ENCODE results near the gene KLHDC10. TPM values are rescaled to one million over a fixed set of nuclear protein-coding genes. Genes with fewer than 3 reads are reported as not detected.
"Not testable (repeated sequence)": the region's sequence is repeated elsewhere in the genome, so short reads cannot be mapped to it uniquely, and the experiment has no call there.

Gene KLHDC10
- polyA plus RNA-seq, 3 donors: 44.3 to 56.7 (median 53.2) TPM

DNA sequence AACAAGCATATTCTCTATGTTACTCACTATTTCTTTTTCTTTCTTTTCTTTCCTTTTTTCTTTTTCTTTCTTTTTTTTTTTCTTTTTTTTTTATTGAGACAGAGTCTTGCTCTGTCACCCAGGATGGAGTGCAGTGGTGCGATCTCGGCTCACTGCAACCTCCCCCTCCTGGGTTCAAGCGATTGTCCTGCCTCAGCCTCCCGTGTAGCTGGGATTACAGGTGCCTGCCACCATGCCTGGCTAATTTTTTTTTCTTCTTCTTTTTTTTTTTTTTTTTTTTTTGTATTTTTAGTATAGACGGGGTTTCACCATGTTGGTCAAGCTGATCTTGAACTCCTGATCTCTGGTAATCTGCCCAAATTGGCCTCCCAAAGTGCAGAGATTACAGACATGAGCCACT is 75.8 kb downstream of the KLHDC10 start:
- not testable (repeated sequence) for DNase-seq (ENCODE audit: extremely low read depth in 1 of 11, low read depth in 9 of 11, low spot score in 4 of 11)

DNA sequence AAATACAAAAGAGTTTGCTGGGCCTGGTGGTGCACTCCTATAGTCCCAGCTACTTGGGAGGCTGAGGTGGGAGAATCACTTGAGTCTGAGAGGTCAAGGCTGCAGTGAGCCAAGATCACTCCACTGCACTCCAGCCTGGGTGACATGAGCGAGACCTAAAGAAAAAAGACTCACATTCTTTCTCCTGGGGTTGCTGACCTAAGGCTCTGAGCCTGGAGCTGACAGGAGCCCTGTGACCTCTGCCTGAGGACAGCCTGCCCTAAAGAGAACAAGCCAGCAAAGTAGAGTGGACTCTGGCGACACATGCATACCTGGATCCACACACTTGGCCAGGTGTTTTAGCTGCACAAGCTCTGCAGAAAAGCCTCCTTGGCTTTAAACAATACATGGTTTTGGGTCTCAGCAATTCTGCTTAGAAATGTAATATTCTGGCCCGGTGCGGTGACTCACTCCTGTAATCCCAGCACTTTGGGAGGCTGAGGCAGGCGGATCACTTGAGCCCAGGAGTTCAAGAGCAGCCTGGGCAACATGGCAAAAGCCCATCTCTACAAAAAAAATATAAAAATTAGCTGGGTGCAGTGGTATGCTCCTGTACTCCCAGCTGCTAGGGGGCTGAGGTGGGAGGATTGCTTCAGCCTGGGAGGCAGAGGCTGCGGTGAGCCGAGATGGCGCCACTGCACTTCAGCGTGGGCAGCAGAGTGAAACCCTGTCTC is 76.5 kb downstream of the KLHDC10 start:
- DNase-seq (ENCODE audit: extremely low read depth in 1 of 11, low read depth in 9 of 11, low spot score in 4 of 11): no peak

DNA sequence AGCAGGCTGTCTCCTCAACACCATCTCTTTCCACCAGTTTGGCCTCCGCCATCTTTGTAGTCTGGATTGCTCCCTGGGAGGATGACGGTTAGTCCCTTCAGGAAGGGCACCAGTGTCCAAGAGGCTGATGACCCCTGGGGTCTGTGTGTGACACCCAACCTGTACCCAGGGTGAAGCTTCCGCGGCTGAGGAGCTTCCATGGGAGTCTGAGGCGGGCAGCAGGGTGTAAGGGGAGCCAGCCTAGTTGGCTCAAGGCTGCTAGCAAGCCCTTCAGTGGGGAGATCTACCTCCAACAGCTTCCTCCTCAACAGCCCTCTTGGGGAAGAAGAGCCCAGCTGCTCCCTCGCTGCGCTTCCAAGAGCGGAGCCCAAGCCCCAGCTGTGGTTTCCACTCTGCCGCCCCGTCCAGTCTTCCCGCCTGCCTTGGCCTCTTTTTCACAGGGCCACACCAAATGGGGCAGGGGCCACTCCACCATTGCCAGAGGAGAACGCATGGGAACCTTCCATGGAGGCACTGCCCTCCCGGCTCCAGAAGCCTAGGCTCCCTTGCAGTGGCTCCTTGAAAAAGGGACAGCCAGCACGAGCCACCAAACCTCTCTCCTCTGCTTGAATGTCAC is 77.5 kb downstream of the KLHDC10 start:
- DNase-seq (ENCODE audit: extremely low read depth in 1 of 11, low read depth in 9 of 11, low spot score in 4 of 11): no peak

DNA sequence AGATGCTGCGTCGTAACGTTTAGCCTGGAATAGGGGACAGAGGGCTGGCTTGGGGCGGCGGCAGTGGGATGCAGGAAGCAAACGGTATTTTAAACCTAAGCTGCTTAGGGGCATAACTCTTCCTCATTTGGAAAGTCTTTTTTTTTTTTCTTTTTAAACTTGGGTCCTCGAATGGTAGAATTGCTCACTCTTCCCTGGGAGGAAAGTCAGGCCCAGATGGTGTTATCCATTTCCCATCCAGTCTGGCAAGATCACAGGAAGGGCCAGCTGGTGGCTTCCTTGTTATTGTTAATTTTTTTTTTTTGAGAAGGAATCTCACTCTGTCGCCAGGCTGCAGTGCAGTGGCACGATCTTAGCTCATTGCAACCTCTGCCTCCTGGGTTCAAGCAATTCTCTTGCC is 78.2 kb downstream of the KLHDC10 start:
- DNase-seq (ENCODE audit: extremely low read depth in 1 of 11, low read depth in 9 of 11, low spot score in 4 of 11): no peak

DNA sequence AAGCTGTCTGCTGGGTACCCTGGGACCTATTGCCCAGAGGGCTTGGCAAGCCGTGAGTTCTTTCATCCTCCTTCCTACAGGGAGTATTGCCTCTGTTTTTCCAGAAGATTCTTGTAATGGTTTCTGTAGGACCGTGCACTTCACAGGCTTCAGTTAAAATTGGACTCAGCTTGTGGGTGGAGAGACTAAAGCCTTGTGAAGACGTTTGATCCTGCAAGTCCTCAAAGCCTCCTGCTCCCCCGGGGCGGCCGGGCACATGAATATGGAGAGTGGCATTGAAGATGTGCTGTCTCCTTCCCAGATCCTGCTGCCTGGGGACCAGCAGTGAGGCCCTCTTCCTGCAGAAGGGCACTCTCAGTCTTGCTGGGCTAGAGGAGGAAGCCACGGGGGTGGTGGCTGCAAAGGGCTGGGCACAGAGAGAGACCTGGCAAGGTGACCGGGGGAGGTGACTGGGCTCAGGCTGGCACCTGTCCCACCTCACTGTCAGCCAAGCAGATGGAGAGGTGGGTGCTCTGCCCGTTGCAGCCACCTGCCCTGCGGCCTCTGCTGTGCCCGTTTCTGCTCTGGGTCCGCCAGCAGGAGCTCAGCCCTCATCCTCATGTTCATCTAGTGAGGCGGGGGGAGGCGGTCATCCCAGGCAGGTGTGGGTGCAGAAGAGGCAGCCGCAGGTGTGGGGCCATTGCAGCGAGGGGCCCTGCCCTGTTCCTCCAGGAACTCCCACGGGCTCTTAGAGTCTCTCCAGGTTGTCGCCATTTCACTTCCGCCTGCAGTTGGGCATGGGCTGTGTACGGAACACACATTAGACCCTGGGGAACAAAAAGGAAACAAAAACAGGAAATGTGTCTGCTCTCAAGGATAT is 79.2 kb downstream of the KLHDC10 start:
- no peak for DNase-seq (ENCODE audit: extremely low read depth in 1 of 11, low read depth in 9 of 11, low spot score in 4 of 11)

DNA sequence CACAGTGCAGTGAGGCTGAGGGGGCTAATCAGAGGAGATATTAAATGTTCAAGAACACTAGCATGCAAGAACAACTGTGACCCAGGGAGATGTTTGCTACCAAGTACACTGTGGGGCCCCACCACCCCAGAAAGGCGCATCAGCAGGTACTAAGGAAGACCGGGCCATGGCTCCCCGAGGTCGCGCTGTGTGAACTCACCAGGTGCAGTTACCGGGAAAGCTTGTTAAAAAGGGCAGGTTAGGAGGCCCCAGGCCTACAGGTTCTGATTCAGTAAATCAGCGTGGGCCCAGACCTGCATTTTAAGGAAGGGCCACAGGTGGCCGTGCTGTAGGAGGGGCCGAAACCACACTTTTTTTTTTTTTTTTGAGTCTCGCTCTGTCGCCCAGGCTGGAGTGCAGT is 80.3 kb downstream of the KLHDC10 start:
- no peak for DNase-seq (ENCODE audit: extremely low read depth in 1 of 11, low read depth in 9 of 11, low spot score in 4 of 11)

DNA sequence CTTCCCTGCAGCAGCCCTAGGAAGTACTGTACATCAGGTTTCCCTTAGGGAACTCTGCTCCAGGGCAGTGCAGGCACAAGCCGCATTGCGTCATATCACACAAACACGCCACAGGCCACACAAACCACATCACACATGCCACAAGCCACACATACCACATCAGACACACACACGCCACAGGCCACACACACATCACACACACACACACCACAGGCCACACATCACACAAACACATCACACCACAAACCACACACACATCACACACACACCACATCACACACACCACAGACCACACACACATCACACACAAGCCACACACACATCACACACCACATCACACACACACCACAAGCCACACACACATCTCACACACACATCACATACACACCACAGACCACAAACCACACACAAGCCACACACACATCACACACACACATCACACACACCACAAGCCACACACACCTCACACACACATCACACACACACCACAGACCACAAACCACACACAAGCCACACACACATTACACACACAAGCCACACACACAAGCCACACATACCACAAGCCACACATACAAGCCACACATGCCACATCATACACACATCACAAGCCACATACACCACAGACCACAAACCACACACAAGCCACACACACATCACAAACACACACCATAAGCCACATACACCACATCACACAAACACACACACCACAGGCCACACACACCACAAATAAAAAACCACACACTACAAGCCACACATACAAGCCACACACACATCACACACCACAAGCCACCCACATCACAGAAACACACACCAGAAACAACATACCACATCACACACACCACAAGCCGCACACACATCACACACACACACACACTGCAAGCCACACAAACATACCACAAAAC is 81.5 kb downstream of the KLHDC10 start:
- DNase-seq (ENCODE audit: extremely low read depth in 1 of 11, low read depth in 9 of 11, low spot score in 4 of 11): no peak

DNA sequence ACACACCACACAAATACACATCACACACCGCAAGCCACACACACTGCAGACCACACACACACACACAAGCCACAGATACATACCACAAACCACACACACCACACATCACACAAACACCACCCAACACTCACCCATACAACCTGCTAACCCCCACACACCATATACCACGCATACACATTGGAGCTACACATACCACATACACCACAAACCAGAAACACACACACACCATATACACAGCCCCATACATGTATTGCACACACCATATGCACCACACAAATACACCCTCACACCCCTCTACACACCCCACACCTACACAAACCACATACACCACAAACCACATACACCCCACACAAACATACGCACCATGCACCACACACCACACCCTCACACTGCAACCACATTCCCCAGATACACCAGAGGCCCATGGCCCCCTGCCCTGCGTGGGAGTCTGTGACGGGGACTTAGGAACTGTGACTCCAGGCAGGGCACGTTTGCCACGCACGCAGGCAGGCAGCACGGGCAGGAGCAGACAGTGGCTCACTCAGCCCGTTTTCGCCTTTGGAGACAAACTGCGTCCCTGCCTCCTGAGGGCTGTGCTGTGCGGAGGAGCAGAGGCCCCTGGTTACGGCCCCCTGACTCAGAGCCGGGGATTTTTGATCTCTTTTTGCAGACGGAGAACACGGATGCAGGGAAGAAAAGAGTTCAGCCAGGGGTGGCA is 82.3 kb downstream of the KLHDC10 start:
- no peak for DNase-seq (ENCODE audit: extremely low read depth in 1 of 11, low read depth in 9 of 11, low spot score in 4 of 11)

DNA sequence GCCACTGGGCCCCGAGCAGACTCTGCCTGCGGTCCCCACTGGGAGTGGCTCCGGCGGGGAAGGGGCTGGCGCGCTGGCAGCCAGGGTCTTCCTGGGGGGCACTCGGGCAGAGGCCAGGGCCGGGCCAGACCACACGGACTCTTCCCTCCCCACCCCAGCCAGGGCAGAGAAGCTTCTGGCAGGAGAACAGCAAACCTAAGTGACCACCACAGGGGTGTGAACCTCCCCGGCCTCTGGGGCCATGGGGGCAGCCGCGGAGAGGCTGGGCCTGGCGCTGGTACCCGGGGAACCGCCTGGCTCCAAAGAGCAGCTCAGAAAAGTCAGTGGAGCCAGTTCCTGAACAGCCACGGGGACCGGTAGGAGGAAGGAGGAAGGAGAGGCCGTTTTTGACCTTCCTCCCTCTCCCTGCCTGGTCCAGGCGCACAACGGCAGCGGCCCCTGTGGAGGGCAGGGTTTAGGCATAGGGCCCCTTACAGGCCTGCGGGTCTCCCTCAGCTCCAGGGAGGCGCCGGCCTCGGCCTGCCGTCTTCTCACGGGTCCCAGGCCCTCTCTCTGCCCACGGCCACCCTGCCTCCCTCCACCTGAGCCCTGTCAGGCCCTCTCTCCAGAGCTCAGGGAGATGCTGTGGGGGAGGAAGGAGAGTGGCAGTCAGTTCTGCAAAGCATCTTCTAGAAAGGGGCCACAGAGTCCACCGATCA is 83.0 kb downstream of the KLHDC10 start:
- DNase-seq (ENCODE audit: extremely low read depth in 1 of 11, low read depth in 9 of 11, low spot score in 4 of 11): no peak

DNA sequence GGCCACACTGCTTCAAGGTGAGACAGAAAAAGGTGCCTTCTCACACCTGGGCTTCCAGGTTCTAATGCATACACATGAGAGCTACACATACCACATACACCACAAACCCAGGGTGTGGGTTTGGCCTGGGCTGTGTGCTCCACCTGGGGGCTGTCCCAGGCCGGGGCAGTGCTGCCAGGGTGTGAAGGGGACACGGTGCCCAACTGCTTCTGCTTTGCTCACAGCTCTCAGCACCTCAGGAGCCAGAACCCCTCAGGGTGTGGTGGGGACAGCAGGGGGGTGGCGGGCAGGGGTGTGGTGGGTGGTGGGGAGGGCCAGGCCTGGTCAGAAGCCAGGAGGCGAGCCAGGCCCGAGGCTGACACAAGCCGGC is 83.8 kb downstream of the KLHDC10 start:
- DNase-seq (ENCODE audit: extremely low read depth in 1 of 11, low read depth in 9 of 11, low spot score in 4 of 11): no peak

DNA sequence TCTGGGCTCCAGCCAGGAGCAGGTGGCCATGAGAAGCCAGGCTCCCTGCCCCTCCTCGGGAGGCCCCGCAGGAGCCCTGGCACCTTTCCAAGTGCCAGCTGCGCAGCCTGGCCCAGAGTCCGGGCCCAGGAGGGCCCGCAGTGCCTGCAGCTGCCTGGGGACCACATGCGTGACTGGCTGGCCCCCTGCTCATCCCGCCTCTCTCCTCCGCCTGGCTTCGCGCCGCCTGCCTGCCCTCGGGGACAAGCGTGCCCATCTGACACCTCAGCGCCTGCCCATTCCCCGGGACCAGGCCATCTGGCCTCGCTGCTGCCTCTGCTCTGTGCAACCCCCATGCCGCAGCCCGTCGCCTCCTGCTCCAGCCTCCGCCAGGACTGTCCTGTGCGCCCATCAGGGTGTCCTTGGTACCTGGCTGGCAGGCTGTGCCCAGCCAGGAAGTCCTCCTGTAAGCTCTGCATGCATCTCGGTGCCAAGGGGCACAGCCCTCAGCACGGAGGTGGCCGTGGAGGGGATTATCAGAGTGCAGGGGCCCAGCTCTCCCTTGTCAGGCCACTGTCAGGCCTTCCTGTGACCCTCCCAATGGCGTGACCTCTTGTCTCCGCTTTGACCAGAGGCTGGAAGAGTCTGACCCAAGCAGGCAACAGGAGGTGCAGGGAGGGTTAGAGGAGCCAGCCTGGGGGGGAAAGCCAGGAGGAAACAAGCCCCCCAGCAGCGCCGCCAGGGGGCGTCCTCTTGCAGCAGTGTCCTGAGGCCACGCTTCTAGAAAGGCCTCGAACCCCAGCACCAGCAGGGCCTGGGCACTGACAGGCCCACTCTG is 84.4 kb downstream of the KLHDC10 start:
- no peak for DNase-seq (ENCODE audit: extremely low read depth in 1 of 11, low read depth in 9 of 11, low spot score in 4 of 11)

DNA sequence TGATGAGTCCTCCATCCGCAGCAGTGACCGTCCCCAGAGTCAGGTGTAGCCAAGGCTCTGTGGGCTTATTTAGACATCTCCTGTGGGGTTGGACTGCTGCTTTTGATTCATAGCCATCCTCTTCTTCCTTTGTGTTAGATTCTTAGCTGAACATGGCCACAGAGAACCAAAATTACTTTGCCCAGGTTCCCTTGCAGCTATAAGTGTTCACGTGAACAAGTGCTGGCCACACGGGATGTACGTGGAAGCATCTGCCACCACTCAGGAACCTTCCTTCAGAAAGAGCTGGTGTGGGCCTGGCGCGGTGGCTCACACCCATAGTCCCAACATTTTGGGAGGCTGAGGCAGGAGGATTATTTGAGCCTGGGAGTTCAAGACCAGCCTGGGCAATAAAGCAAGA is 85.8 kb downstream of the KLHDC10 start:
- DNase-seq (ENCODE audit: extremely low read depth in 1 of 11, low read depth in 9 of 11, low spot score in 4 of 11): no peak

DNA sequence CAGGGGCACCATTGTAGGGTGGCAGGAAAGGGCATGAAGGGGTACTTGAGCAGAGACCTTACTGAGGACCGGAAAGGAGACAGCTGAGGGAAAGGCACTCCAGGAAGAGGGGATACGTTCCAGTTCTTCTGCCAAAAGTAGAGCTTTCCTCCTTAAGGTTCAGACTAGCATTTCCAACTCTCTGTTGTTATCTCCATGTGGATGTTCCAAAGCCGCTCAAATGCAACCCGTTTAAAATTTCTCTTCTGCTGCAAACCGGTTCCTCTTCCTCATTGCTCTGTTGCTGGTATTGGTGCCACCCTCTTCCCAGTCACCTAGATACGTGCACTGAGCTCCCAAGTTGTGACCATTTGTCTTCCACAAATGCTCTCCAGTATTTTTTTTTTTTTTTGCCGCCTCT is 87.4 kb downstream of the KLHDC10 start:
- DNase-seq (ENCODE audit: extremely low read depth in 1 of 11, low read depth in 9 of 11, low spot score in 4 of 11): no peak

DNA sequence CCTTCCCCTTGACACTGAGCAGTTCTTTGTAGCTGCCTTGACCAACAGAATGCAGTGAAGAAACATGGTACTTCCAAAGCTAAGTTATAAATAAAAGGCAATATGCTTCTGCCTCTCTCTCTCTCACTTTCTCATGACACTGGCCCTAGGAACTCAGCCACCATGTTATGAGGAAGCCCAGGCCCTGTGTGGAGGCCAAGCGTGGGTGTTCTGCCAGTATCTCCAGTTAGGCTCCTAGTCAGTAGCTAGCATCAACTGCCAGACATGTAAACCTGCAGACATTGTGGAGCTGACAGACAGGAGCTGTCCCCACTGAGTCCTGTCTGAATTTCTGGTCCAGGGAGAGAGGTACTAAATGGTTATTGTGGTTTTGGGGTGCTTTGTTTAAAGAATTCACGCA is 89.7 kb downstream of the KLHDC10 start:
- no peak for DNase-seq (ENCODE audit: extremely low read depth in 1 of 11, low read depth in 9 of 11, low spot score in 4 of 11)

DNA sequence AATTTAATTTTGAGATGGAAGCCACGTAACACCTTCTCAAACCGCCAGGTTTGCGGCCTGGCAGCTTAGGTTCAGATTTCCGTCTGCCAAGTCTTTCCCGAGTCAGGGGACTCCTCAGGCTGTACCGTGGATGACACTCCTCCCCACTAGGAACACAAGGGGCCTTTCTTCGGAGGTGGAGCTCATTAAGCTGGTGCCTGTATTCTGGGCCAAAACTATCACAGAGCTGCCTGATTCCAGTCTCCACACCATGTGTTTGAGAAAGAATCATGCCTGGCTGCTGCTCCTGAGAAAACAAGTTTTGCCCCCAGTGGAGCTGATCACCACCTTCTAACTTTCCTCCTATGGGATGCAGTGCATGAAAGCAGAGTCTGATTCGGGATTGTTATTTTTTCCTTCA is 90.1 kb downstream of the KLHDC10 start:
- no peak for DNase-seq (ENCODE audit: extremely low read depth in 1 of 11, low read depth in 9 of 11, low spot score in 4 of 11)

DNA sequence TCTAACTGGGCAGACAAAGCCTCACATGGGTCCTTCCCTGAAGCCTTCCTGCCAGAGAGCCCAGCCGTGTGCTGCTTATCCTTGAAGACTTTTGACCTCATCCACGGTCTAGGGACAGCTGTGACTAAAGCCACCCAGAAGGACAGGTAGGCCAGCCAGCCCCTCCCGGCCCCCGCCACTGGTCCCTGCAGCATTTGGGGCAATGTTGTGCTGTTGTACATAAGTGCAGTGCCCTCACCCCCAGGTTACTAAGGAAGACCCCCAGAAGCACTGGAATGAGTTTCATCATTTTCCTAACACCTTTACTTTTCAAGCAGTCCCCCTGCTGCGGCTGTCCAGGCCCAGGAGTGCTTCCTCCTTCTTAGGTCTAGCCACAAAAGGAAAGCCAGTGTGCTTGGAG is 91.9 kb downstream of the KLHDC10 start:
- no peak for DNase-seq (ENCODE audit: extremely low read depth in 1 of 11, low read depth in 9 of 11, low spot score in 4 of 11)

DNA sequence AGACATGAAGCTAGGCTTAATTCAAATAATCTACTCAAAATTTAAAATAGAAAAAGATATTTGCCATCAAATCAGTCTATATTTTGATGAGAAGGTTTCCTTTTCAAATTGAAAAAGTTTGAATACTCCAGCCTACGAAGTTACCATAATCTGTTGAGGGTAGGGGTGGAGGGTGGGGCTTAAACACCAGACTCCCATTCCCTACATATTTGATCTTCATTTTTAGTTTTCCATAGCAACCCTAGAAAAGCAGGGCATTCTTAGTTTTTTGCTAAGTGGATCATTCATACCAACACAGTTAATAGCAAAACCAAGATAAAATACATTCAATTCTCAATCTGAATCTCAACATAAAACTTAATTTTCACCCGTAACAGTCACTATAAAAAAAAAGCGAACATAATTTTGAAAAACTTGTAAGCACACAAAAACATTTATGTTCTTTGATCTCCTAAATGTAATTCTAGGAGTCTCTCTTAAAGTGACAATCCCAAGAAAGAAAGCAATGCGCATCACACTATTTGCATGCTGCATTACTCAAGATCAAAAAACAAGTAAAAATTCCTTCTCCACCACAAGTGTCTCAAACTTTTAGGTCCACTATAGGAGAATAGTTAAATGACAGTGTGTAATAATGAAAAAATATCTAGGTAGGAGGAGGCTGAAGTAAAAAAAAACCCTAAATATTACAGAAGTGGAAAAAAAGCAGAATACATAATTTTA is 104.1 kb downstream of the KLHDC10 start:
- no peak for DNase-seq (ENCODE audit: extremely low read depth in 1 of 11, low read depth in 9 of 11, low spot score in 4 of 11)

Data from renal cortex interstitium (tissue), 11 donors.